Astrocyte (in vitro differentiated cells and primary cell): ENCODE data around the gene KLHDC8B.

Experiments
- CTCF ChIP-seq: IDR thresholded peaks from 2 replicates; pipeline ENCODE4 v1.5.1; 2011; ENCODE audit warnings: low read depth, mild to moderate bottlenecking, inconsistent platforms, low read length, moderate library complexity; ENCODE audit not compliant: insufficient read depth
- EZH2 ChIP-seq: IDR thresholded peaks from 2 replicates; pipeline ENCODE4 v1.6.1; 2012; ENCODE audit warnings: mild to moderate bottlenecking, low read length, inconsistent platforms; ENCODE audit not compliant: insufficient read depth

- TF ChIP-seq CTCF: no peak
- TF ChIP-seq EZH2: no peak
Observed at GRCh38 chr3:49173792-49174170, 2.4 kb downstream of the KLHDC8B start.
